Left renal cortex interstitium (tissue), 4 donors: Measurements from ENCODE around the gene SLC16A6. TPM values are rescaled to one million over a fixed set of nuclear protein-coding genes. Genes with fewer than 3 reads are reported as not detected.
"Not testable (repeated sequence)": the region's sequence is repeated elsewhere in the genome, so short reads cannot be mapped to it uniquely, and the experiment has no call there.

Source experiments
- DNase-seq, 4 donors: peaks; one replicate each; pipeline ENCODE4 v3.0.0-alpha.2; 2013; ENCODE audit warnings: low read depth in 4 of 4, low spot score in 2 of 4, missing footprints in 1 of 4
- polyA plus RNA-seq, 4 donors: library from polyadenylated mRNA; unstranded; fragments of 120-200 nt; gene quantifications; one replicate each; pipeline ENCODE4 v1.2.1, GENCODE V29; 2013; ENCODE audit not compliant: insufficient read length in 4 of 4

Gene SLC16A6
- polyA plus RNA-seq, 4 donors, result 0.43 to 1.5 (median 0.76) TPM

DNA sequence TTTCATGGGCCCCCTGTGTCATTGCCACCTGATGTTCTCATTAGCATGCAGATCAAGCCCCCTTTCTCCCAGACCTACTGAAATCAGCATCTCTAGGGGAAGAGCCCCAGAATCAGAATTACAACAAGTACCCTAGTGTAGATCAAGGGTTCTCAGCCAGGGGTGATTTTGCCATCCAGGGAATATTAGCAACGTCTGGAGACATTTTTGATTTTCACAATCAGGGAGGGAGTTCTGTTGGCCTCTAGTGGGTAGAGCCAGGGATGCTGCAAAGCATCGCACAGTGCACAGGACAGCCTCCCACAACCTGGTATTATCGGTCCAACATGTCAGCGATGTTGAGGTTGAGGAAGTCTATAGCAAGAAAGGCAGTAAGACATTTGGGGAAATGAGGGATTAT is 35.8 kb downstream of the SLC16A6 start:
- no peak for DNase-seq

- DNase-seq, result not testable (repeated sequence)
Observed at GRCh38 chr17:68253426-68253825, 37.5 kb downstream of the SLC16A6 start.

GRCh38 chr17:68249354-68249765 is 41.6 kb downstream of the SLC16A6 start:
- no peak for DNase-seq

DNA sequence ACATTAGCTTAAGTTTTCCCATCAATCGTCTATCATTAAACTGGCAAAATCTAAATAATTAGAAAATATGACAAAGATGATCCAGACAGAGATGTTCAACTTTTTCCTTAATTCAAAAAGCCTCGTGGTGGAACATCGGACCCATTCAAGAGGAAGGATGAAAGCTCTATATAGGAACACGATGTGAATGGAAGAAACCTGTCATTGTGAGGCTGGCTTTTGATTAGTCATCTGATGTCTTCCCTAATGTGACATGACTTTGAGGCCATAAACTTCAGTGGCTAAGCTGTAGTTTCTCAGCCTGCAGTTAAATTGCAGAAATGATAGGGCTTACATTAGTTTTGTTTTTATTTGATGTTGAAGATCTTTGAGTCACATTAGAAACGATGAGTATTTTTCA is 42.0 kb downstream of the SLC16A6 start:
- DNase-seq, result no peak

DNA sequence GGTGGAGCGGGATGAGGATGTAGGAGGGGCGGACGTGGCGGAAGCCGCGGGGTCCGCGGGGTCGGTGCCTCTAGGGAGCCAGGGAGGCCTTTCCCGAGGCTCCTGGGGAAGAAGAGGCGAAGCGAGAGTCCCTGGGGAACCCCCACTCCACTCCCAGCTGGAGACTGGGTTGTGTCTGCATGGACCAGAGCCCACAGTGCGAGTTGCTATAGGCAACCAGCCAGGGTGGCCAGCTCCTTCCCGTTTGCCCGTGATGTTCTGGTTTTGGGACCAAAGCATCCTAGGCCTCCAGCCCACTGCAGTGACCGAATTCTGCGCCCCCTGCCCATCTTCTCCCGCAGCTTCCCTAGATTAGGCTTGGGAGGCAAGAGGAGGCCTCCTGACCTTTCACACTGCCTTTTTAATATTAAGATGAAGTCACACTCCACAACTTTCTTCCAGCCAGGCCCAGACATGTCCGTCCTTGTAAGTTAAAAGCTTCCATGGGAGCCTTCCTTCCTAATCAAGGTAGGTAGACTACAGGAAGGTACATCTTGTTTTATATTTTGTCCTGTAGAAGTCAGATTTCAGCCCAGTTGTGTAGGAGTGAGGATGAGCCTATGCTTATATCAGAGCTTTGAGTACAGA is 42.6 kb downstream of the SLC16A6 start:
- DNase-seq, result no peak

DNA sequence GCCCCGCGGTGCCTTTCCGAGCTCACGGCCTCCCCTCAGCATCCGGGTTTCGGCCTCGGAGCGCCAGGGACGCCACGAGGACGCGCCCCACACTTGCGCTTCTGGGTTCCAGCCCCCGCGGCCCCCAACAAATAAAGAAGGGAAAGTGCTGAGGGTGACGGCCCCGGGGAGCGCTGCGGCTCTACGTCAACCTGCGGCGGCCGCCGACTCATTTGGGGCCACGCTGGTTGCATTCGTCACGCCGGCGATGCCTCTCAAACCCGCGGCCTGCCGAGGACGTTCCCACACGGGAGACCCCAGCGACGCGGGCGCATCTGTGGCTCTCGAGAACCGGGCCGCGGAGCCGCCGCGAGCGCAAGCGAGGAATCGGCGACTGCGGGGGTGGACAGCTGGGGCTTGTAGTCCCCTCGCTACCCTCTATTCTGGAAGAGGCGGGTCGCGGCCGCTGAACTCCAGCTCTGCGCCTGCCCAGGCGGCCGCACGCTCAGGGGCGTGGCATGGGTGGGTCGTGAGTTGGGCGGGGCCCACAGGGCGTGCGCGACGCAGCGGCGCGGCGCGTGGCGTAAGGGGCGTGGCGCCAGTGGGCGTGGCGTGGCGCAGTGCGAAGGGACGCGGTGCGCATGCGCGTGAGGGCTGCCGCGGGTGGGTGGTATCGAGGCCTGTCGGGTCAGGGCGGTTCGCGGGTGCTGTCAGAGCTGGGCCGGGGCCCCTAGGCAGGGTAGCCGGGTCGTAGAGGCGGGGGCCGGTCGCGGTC is 43.3 kb downstream of the SLC16A6 start, which contains the start of gene AMZ2:
TSS of gene AMZ2 (plus strand) at position 599 of the 754 bp plus-strand sequence. CDS start 2,145 bp downstream, outside the sequence.
- DNase-seq, result peak; percentile 85 to 88 (median 87)

- DNase-seq, result no peak
Observed at GRCh38 chr17:68246271-68247028, 44.5 kb downstream of the SLC16A6 start.

GRCh38 chr17:68239632-68240366 is 51.1 kb downstream of the SLC16A6 start:
- no peak for DNase-seq

DNA sequence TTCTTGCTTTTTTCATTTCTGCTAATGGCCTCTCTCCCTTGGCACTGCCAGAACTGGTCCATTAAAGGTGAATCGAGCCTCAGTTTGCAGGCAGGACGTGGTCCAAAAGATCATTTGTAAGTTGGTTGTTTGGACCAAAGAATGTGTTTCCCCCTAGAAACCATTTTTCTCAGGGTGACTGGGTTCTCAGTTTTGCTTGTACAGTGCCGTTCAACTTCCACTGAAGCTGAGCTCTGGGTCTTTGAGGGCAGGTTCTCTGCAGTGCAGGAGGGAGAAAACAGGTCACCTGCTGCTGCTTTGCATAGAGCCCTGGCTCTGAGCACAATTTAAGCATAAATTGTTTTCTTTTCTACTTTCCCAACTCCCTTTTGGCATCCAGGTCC is 52.1 kb downstream of the SLC16A6 start:
- no peak for DNase-seq

DNA sequence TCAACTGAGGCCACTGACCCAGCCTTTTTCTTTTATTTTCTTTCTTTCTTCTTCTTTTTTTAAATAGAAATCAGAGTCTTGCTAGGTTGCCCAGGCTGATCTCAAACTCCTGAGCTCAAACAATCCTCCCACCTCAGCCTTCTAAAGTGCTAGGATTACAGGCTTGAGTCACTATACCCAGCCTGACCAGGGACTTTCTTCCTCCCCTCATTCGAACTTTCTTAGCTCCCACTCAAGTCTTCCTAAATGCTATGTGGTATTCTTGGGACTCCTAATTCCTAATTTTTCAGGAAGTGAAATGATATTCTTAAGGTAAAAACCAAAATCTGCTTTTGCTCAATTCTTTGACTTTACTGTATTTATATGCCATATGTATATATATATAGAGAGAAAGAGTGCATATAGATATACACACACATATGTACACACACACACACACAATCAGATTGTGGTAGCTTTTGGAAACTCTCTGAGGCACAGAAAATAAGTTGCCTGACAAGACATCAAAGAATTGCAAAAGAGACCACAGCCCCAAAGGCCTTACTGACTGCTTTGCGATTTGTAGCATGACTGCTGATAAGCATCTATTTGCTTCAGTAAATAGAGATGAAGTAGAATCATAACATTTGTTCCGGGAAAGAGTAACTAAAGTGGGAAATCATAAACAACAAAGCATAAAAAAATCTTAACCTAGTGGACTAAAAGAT is 52.6 kb downstream of the SLC16A6 start:
- DNase-seq, result no peak

GRCh38 chr17:68237369-68238163 is 53.4 kb downstream of the SLC16A6 start:
- not testable (repeated sequence) for DNase-seq

- DNase-seq, result not testable (repeated sequence)
Observed at GRCh38 chr17:68235336-68235791, 55.6 kb downstream of the SLC16A6 start.

DNA sequence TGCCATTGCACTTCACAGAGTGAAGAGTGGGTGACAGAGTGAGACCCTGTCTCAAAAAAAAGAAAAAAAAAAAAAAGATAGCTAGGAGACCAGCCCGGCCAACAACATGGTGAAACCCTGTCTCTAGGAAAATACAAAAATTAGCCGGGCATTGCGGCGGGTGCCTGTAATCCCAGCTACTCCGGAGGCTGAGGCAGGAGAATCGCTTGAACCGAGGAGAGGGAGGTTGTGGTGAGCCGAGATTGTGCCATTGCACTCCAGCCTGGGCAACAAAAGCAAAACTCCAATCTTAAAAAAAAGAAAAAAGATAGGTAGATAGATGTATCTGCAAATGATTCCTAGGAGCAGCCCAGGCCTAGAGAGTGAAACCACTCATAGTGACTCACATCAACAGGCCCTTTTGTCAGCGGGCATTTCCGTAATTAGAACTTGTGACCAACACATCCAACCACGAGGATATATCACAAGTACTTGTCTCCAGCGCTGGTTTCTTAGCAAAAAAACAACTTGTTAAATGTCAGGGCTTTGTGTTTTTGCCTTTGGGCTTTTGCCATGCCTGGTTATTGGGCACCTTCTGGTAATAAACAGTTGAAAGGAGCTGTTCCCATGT is 56.1 kb downstream of the SLC16A6 start:
- not testable (repeated sequence) for DNase-seq

DNA sequence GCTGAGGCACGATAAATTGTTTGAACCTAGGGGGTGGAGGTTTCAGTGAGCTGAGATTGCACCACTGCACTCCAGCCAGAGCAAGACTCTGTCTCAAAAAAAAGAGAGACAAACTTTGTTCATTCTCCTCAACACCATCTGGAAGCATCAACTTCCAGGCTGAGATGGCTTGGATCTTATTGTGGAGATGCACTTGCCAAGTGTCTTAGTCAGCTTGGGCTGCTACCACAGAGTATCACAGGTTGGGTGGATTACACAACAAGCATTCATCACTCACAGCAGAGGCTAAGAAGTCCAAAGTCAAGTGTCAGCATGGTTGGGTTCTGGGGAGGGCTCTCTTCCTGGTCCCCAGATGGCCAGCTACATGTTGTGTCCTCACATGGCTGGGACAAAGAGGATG is 58.2 kb downstream of the SLC16A6 start:
- DNase-seq, result not testable (repeated sequence)

DNA sequence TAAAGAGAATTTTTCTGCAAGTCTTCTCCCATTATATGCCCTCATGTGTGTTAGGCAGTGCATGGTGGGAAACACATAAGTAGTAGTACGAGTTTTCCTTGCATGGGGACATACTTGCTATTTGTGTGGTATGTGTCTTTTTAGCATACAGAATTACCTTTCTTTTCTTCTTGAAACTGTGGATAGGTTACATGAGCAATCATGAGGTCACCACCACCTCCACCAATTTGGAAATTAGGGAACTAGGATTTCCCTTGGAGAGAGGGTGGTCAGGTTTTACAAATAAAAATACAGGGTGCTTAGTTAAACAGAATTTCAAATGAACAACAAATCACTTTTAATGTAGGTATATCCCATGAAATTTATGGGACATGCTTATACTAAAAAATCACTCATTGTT is 59.4 kb downstream of the SLC16A6 start:
- DNase-seq, result no peak

- not testable (repeated sequence) for DNase-seq
Observed at GRCh38 chr17:68231131-68231530, 59.8 kb downstream of the SLC16A6 start.

GRCh38 chr17:68229619-68230018 is 61.3 kb downstream of the SLC16A6 start:
- no peak for DNase-seq

- no peak for DNase-seq
Observed at GRCh38 chr17:68228817-68229570, 61.9 kb downstream of the SLC16A6 start.
